GM12801 (cell line): Measurements from ENCODE around the gene SP2.

Experiments
- TF ChIP-seq, protein P1 (sequence below): IDR thresholded peaks from one replicate; pipeline ENCODE4 v1.5.1; 2011; ENCODE audit warnings: control low read depth; ENCODE audit not compliant: insufficient read length; ENCODE audit errors: extremely low read depth

The SP2 gene

DNA sequence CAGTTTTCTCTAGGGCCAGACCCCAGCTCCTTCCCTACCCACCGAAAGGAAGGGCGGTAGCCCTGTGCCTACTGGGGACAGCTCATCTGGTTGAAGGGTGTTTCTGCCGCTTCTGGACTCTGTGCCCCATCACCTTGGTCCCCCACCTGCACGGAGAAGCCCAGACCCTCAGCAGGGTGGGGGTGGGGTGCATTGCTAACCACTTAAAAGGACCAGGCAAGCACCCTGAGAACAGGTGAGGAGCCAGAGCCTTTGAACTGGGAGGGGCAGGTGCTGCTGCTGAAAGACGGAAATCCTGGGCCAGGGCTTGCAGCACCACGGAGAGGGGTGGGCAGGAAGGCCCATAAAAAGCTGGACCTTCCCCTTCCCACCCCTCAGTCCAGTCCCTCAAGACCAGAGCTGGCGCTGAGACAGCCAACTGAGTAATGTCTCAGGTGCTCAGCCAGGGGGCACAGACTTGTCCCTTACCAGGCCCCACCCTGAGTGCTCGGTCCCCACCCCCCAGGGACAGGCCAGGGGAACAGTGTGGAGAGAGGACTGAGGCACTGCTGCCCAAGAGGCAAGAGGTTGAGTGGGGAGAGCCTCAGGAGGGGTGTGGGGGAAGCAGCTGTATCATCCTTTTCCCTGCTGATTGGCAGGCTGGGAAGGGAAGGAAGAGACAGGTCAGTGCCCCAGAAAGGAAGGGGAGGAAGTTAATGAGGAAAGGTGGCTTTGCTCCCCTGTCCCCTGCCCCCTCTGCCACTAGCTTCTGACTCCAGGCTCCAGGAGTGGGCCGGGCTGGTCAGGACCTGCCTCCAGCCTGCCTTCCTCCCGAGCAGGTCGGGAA, 10.9 kb upstream of the SP2 start:
- TF ChIP-seq, protein P1, sequence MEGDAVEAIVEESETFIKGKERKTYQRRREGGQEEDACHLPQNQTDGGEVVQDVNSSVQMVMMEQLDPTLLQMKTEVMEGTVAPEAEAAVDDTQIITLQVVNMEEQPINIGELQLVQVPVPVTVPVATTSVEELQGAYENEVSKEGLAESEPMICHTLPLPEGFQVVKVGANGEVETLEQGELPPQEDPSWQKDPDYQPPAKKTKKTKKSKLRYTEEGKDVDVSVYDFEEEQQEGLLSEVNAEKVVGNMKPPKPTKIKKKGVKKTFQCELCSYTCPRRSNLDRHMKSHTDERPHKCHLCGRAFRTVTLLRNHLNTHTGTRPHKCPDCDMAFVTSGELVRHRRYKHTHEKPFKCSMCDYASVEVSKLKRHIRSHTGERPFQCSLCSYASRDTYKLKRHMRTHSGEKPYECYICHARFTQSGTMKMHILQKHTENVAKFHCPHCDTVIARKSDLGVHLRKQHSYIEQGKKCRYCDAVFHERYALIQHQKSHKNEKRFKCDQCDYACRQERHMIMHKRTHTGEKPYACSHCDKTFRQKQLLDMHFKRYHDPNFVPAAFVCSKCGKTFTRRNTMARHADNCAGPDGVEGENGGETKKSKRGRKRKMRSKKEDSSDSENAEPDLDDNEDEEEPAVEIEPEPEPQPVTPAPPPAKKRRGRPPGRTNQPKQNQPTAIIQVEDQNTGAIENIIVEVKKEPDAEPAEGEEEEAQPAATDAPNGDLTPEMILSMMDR, result no peak

DNA sequence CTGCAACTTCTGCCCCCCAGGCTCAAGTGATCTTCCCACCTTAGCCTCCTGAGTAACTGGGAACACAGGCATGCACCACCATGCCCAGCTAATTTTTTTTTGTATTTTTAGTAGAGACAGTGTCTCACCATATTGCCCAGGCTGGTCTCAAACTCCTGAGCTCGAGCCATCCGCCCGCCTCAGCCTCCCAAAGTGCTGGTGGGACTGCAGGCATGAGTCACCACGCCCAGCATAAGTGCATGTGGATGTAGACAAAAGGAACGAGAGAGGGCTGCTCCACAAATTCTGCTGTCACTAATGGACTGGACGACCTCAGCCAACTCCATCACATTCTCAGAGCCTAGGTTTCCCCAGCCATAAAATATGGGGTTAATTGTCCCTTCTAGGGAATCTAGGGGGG, 7.7 kb upstream of the SP2 start:
- TF ChIP-seq, protein P1, result no peak

DNA sequence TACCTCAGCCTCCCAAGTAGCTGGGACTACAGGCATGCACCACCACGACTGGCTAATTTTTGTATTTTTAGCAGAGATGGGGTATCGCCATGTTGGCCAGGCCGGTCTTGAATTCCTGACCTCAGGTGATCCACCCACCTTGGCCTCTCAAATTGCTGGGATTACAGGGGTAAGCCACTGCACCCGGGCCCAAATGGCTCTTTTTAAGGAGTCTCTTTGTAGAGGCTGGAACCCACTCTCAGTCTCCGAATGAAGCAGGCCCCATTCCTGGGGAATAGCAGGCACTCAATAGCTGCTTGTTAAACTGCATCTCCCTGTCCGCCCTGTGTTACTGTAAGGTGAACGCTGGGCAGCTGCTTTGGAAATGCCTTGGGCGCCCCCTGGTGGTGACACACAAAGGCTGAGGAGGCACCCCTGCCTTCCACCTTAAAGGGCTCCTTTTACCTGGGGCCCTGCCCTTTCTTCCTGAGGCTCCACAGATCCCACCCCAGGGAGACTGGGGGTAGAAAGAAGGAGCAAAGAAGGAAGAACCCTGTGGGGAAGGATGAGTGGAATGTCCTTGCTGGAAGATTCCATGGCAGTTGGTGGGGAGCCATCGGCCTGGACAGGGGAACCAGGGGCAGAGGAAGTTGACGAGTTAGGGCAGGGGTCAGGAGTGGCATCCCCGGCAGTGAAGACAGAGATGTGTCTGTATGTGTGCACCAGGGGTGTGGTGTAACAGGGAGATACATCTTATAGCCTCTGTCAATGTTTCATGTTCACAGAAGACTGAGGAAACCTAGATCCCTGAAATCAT, 6.1 kb upstream of the SP2 start:
- TF ChIP-seq, protein P1, result peak; percentile 28

DNA sequence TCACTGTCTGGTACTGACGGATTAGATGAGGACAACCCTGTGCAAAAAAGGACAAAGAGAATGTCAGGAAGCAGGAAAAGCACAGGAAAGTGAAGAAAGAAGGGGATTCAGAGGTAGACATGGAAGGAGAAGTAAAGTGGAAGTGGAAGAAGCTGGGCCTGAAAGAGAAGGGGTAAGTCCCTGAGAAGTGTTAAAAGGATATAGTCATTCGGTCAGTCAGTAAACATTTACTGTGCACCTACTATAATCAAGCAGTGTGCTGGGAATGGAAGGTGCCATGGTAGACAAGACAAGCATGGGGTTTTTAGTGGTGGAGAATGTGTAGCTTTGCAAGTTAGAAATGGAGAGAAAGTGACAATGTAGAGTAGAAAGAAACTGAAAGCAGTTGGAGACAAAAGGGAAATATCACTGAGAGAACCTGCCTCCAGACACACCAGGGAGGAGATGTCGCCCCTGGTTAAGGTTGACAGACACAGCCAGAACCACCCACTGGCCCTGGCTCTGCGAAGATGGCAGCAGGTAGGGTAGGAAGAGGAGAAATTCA, 4.4 kb upstream of the SP2 start:
- TF ChIP-seq, protein P1, result no peak

DNA sequence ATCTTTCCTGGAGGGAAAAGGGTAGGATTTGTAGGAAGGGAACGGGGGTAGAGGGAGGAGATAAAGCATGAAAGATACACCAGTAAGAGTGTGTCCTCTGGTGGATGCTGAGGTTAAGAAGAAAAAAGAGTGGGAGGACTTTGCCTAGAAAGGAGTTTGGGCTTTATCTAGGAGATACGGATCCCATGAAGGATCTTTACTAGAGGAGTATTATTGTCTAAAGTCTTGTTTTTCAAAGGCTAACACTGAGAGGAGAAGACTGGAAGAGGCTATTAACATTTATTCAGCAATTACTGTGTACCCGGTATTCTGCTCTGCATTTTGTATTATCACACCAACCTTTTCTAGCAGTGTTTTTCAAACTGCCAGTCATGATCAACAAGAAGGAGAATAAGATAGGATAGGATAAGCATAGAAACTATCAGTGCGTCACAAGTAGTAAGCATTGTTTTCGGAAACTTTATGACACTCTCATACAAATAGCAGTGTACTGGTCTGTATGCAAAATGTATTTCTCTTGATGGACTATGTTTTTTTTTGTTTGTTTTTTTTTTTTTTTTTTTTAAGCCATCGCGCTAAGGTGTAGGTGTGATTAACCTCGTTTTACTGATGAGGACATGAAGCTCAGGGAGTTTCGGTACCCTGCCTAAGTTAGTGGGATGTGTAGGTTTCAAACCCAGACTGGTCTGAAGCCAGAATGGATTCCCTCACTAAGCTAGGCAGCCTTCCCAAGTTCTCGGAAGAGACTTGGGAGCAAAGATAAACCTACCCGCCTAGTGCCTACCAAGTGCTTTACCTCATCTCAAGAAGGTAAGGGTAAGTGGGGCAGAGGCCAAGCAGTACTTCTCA, 1.3 kb upstream of the SP2 start:
- TF ChIP-seq, protein P1, result no peak

DNA sequence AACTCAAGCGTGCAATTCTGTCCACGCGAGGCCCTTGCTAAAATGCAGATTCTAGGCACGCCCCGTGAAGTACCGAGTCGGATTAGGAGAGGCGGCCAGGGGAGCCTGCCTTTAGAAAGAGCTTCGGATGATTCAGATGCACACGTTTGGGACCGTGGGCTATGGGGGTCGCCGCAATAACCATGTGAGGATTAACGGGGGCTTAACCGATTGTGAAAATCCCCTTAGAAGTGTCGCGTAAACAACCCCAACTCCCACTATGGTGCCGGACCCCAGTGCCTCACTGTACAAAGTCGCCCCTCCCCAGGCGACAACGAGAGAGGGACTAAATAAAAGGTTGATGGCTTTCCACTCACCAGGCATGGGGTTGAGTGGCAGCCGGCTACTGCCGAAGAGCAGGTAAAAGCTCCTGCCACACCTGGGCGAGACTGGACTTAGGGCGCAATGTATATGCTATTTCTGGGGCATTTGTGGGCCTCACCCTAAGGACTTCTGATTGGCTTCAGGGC, 635 bp upstream of the SP2 start:
- TF ChIP-seq, protein P1, result no peak
